Measurements from ENCODE around the gene CDH23. TPM values are rescaled to one million over a fixed set of nuclear protein-coding genes. Genes with fewer than 3 reads are reported as not detected.

Gene CDH23
- total and polyA plus RNA-seq, 9 of the 15 experiments (the other 6 are each of a cell fraction or from before 2014, with no cell fraction given) = 0.18 to 1.2 (median 0.47) TPM

GRCh38 chr10:71692598-71693306, 296.0 kb downstream of the CDH23 start (continued):
- TF ChIP-seq GTF3C2 (IDR thresholded peaks at IDR 0.05; ENCODE audit: borderline replicate concordance, extremely low read depth, insufficient read length) = no peak
- TF ChIP-seq ZSCAN32 (CRISPR knock-in tag; IDR thresholded peaks at IDR 0.05) = no peak
- no peak for TF ChIP-seq SMAD3 (CRISPR knock-in tag; conservative IDR thresholded peaks at IDR 0.05)
- peak; percentile 64 for TF ChIP-seq HDAC2 (IDR thresholded peaks at IDR 0.05)
- TF ChIP-seq PTBP1 (IDR thresholded peaks at IDR 0.05; ENCODE audit: low read depth, low read length) = 0 out of 2 replicates have a peak, but pooled peaks have one; percentile 33
- TF ChIP-seq TAF7 (tag; IDR thresholded peaks at IDR 0.05) = no peak
- TF ChIP-seq TSC22D4 (tag; IDR thresholded peaks at IDR 0.05) = no peak
- no peak for TF ChIP-seq SNIP1 (IDR thresholded peaks at IDR 0.05; ENCODE audit: low read depth)
- no peak for TF ChIP-seq CHD2 (IDR thresholded peaks at IDR 0.05; ENCODE audit: low read depth, low read length)
- peak; percentile 22; the same call in 1 of the 2 replicates for TF ChIP-seq ATF3 (IDR thresholded peaks at IDR 0.05)
- TF ChIP-seq ATF3 (CRISPR knock-in tag; conservative IDR thresholded peaks at IDR 0.05) = no peak
- TF ChIP-seq ERF (CRISPR knock-in tag; IDR thresholded peaks at IDR 0.05) = no peak
- TF ChIP-seq CXXC5 (CRISPR knock-in tag; IDR thresholded peaks at IDR 0.05) = no peak
- no peak for TF ChIP-seq SNAPC5 (CRISPR knock-in tag; IDR thresholded peaks at IDR 0.05)
- TF ChIP-seq POLR2AphosphoS2 (IDR thresholded peaks at IDR 0.05; ENCODE audit: low read length) = no peak
- TF ChIP-seq ZNF224 (CRISPR knock-in tag; IDR thresholded peaks at IDR 0.05) = no peak
- peak; percentile 68; the same call in 1 of the 2 replicates for TF ChIP-seq CBX1 (IDR thresholded peaks at IDR 0.05; ENCODE audit: low read depth)
- no peak for TF ChIP-seq CREB1 (IDR thresholded peaks at IDR 0.05)
- TF ChIP-seq CREB1 (CRISPR knock-in tag; IDR thresholded peaks at IDR 0.05) = no peak
- no peak for TF ChIP-seq KLF10 (CRISPR knock-in tag; IDR thresholded peaks at IDR 0.05)
- TF ChIP-seq MAZ (CRISPR knock-in tag; conservative IDR thresholded peaks at IDR 0.05 in 1 of 2, IDR thresholded peaks at IDR 0.05 in 1 of 2) = no peak
- TF ChIP-seq TEAD4 (IDR thresholded peaks at IDR 0.05; ENCODE audit: low read length) = no peak
- no peak for TF ChIP-seq TEAD4 (CRISPR knock-in tag; IDR thresholded peaks at IDR 0.05; ENCODE audit: borderline replicate concordance)
- TF ChIP-seq YY1 (IDR thresholded peaks at IDR 0.05; ENCODE audit: borderline replicate concordance in 1 of 3, control insufficient read depth in 1 of 3, extremely low read depth in 1 of 3, insufficient read depth in 3 of 3, insufficient read length in 1 of 3, insufficient replicate concordance in 2 of 3, low read depth in 1 of 3, low read length in 2 of 3) = no peak
- no peak for TF ChIP-seq RBM17 (IDR thresholded peaks at IDR 0.05; ENCODE audit: borderline replicate concordance, low read depth, low read length)
- no peak for TF ChIP-seq SRSF9 (IDR thresholded peaks at IDR 0.05; ENCODE audit: borderline replicate concordance, low read depth, low read length)
- no peak for TF ChIP-seq TBP (optimal IDR thresholded peaks at IDR 0.05; ENCODE audit: low read depth, low read length)
